Measurements from ENCODE around the gene CFAP97D2.

- TF ChIP-seq E2F5 (CRISPR knock-in tag; IDR thresholded peaks at IDR 0.05) (no peak), ZBTB21 (CRISPR knock-in tag; IDR thresholded peaks at IDR 0.05; ENCODE audit: borderline replicate concordance) (no peak), ZNF671 (CRISPR knock-in tag; IDR thresholded peaks at IDR 0.05) (no peak), ATF2 (CRISPR knock-in tag; IDR thresholded peaks at IDR 0.05; ENCODE audit: borderline replicate concordance, low read depth) (no peak), ATF1 (CRISPR knock-in tag; IDR thresholded peaks at IDR 0.05) (no peak), ATF3 (CRISPR knock-in tag; conservative IDR thresholded peaks at IDR 0.05) (no peak)
- TF ChIP-seq, protein P1, sequence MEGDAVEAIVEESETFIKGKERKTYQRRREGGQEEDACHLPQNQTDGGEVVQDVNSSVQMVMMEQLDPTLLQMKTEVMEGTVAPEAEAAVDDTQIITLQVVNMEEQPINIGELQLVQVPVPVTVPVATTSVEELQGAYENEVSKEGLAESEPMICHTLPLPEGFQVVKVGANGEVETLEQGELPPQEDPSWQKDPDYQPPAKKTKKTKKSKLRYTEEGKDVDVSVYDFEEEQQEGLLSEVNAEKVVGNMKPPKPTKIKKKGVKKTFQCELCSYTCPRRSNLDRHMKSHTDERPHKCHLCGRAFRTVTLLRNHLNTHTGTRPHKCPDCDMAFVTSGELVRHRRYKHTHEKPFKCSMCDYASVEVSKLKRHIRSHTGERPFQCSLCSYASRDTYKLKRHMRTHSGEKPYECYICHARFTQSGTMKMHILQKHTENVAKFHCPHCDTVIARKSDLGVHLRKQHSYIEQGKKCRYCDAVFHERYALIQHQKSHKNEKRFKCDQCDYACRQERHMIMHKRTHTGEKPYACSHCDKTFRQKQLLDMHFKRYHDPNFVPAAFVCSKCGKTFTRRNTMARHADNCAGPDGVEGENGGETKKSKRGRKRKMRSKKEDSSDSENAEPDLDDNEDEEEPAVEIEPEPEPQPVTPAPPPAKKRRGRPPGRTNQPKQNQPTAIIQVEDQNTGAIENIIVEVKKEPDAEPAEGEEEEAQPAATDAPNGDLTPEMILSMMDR (IDR thresholded peaks at IDR 0.05): no peak
- TF ChIP-seq, protein P2, sequence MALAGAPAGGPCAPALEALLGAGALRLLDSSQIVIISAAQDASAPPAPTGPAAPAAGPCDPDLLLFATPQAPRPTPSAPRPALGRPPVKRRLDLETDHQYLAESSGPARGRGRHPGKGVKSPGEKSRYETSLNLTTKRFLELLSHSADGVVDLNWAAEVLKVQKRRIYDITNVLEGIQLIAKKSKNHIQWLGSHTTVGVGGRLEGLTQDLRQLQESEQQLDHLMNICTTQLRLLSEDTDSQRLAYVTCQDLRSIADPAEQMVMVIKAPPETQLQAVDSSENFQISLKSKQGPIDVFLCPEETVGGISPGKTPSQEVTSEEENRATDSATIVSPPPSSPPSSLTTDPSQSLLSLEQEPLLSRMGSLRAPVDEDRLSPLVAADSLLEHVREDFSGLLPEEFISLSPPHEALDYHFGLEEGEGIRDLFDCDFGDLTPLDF (CRISPR knock-in tag; IDR thresholded peaks at IDR 0.05): no peak
These were observed 31.1 kb upstream of the CFAP97D2 start for GRCh38 chr13:114147803-114148520.

Data from WTC11 (cell line).